ENCODE results near the gene HMG20B.
"Not testable (repeated sequence)": the region's sequence is repeated elsewhere in the genome, so short reads cannot be mapped to it uniquely, and the experiment has no call there.

HMG20B gene

GRCh38 chr19:3556978-3557460 is 15.7 kb upstream of the HMG20B start:
- peak; percentile 48 to 59 for DNase-seq

GRCh38 chr19:3557461-3558248 is 15.1 kb upstream of the HMG20B start, which contains the start of gene MFSD12:
Gene MFSD12 (minus strand): TSS chr19:3557586. CDS start chr19:3557403, 183 bp downstream.
- peak; percentile 92 to 95 for DNase-seq

GRCh38 chr19:3563709-3564524 is 8.8 kb upstream of the HMG20B start:
- no peak for DNase-seq

- DNase-seq: no peak
Measured at GRCh38 chr19:3565139-3565538, 7.6 kb upstream of the HMG20B start.

GRCh38 chr19:3570042-3570441 is 2.7 kb upstream of the HMG20B start:
- DNase-seq: not testable (repeated sequence)

- DNase-seq: no peak
Measured at GRCh38 chr19:3570606-3571011, 2.1 kb upstream of the HMG20B start.

GRCh38 chr19:3572132-3572854 is 451 bp upstream of the HMG20B start:
- DNase-seq: peak; percentile 99 to 100

GRCh38 chr19:3573162-3573857 is 566 bp downstream of the HMG20B start:
- DNase-seq: peak; percentile 13 to 24

GRCh38 chr19:3573858-3574637 is 1.3 kb downstream of the HMG20B start:
- peak; percentile 86 to 92 for DNase-seq

- no peak for DNase-seq
Measured at GRCh38 chr19:3575260-3575741, 2.6 kb downstream of the HMG20B start.

- no peak for DNase-seq
Measured at GRCh38 chr19:3575949-3576673, 3.4 kb downstream of the HMG20B start.

- no peak for DNase-seq
Measured at GRCh38 chr19:3576696-3577443, 4.1 kb downstream of the HMG20B start.

- no peak for DNase-seq
Measured at GRCh38 chr19:3577723-3578344, 5.1 kb downstream of the HMG20B start.

- no peak for DNase-seq
Measured at GRCh38 chr19:3578390-3578789, 5.6 kb downstream of the HMG20B start.

- no peak for DNase-seq
Measured at GRCh38 chr19:3580156-3580934, 7.6 kb downstream of the HMG20B start.

- DNase-seq: not testable (repeated sequence)
Measured at GRCh38 chr19:3581792-3582191, 9.0 kb downstream of the HMG20B start.

GRCh38 chr19:3584036-3584802 is 11.5 kb downstream of the HMG20B start:
- DNase-seq: not testable (repeated sequence)
